GM12892 (cell line): ENCODE measurements around the gene RPL11.

Source experiments
- POLR2A ChIP-seq: IDR thresholded peaks from 2 replicates; pipeline ENCODE4 v1.6.1; 2011; ENCODE audit warnings: low read depth, low read length, control low read depth
- TAF1 ChIP-seq: IDR thresholded peaks from 2 replicates; pipeline ENCODE4 v1.6.1; 2011; ENCODE audit warnings: low read depth, mild to moderate bottlenecking, control low read depth, low read length, borderline replicate concordance

DNA sequence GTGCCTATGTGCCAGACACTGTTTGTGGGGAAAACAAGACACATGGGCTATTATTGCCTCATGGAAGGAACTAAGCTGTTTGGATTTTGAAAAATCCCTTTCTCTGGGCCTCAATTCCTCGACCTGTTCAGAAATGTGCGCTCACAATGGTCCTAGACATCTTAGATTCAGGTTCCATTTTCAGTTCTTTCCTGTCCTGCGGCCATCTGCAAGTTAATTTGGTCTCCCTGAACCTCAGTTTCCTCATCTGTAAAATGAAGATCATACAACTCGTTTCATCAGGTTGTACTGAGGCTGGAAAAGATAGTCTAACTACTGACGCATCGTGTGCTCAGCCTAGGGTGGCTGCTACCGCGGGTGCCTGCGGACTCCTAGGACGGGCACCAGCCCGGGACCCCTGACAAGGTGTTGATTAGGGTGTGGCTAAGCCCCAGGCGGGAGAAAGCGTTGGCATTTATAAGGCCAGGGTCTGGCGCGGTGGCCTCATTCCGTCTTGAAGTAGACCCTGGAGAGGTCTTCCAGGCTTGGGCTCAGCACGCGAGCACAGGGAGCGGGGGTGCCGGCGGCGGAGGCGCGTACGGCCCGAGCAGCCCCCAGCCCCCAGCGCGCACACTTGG lies 51.2 kb downstream of the RPL11 start:
- TF ChIP-seq POLR2A (no peak), TAF1 (no peak)
